Cardiac fibroblast (primary cell): ENCODE data around the gene APOH.

Experiments used
- DNase-seq, 2 donors: peaks; one replicate each; pipeline versions ENCODE4 v3.0.0 to v3.0.0-alpha.2; 2010; ENCODE audit warnings: low read depth in 2 of 2
- H3K4me3 ChIP-seq, 2 donors: replicated peaks in 1 of 2; 1 replicate in 1 of 2; 2 replicates in 1 of 2; pipeline ENCODE4 v1.5.1; 2011; ENCODE audit warnings: low read depth in 2 of 2, low read length in 2 of 2, mild to moderate bottlenecking in 2 of 2, moderate library complexity in 1 of 2
- CTCF ChIP-seq: IDR thresholded peaks from one replicate; pipeline ENCODE4 v1.5.1; 2011; ENCODE audit warnings: low read depth, mild to moderate bottlenecking, low read length, inconsistent platforms

Gene APOH

DNA sequence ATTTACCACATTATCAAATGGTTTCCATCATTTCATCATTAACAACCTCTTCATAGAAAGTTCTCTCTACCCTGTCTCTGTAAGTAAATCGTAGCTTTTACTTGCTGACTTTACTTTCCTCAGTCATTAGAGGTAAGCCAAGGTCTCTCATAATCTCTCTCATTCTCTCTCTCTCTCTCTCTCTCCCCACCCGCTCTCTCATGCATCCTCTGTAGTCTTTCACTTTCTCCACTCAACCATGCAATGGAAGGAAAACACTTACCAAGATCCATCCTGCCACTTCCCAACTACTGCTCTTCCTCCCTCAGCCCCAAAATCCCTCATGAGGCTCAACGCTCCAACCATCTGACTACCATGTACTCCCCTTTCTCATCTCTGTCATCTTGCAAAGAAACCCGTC lies 43.4 kb downstream of the APOH start:
- TF ChIP-seq CTCF, result no peak
- no peak overlapping the region for H3K4me3 ChIP-seq
- DNase-seq, result no peak

DNA sequence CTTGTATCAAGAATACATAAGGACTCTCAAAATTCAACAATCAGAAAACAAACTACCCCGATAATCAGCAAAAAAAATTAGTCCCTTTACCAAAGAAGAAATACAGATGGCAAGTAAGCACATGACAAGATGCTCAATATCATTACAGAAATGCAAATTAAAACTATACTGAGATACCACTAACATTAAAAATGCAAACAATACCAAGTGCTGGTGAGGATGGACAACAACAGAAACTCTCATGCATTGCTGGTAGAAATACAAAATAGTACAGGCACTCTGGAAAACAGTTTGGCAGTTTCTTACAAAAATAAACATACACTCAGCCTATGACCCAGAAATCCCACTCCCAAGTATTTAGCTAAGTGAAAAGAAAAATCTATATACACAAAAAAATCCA lies 44.8 kb downstream of the APOH start:
- H3K4me3 ChIP-seq, result no peak overlapping the region
- DNase-seq, result no peak
- no peak for TF ChIP-seq CTCF

GRCh38 chr17:66183529-66183928 lies 45.7 kb downstream of the APOH start:
- H3K4me3 ChIP-seq, result no peak overlapping the region
- no peak for DNase-seq
- no peak for TF ChIP-seq CTCF

DNA sequence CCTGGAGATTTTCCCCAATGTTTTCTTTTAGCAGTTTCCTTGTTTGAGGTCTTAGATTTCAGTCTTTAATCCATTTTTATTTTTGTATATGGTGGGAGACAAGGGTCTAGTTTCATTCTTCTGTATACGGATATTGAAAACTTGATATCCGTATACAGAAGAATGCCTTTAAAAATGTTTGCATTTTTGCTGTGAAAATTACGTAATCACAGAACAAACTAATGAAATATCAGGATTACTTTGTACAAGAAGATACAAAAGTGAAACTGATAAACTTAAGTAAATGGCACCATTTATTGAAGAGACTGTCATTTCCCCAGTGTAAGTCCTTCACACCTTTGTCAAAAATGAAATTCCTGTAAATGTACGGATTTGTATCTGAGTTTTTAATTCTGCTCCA lies 50.6 kb downstream of the APOH start:
- H3K4me3 ChIP-seq, result no peak overlapping the region
- TF ChIP-seq CTCF, result no peak
- DNase-seq, result no peak

DNA sequence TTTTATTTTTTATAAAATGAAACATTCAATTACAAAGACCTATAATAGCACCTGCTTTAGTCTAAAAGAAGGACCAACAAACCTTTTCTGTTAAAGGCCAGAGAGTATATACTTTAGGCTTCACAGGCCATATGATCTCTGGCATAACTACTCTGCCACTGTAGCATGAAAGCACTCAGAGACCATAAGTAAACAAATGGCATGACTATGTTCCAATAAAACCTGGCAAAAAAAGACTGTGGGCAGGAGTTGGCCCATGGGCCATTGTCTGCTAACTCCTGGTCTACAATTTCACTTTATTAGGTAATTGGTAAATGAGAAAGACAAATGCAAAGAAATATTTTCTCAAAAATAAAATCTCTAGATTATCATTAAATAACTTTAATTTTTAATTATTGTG lies 52.2 kb downstream of the APOH start:
- TF ChIP-seq CTCF, result no peak
- no peak for DNase-seq
- H3K4me3 ChIP-seq, result no peak overlapping the region

GRCh38 chr17:66175892-66176291 lies 53.3 kb downstream of the APOH start:
- no peak overlapping the region for H3K4me3 ChIP-seq
- no peak for TF ChIP-seq CTCF
- DNase-seq, result peak in 1 of 2 donors; percentile 9

DNA sequence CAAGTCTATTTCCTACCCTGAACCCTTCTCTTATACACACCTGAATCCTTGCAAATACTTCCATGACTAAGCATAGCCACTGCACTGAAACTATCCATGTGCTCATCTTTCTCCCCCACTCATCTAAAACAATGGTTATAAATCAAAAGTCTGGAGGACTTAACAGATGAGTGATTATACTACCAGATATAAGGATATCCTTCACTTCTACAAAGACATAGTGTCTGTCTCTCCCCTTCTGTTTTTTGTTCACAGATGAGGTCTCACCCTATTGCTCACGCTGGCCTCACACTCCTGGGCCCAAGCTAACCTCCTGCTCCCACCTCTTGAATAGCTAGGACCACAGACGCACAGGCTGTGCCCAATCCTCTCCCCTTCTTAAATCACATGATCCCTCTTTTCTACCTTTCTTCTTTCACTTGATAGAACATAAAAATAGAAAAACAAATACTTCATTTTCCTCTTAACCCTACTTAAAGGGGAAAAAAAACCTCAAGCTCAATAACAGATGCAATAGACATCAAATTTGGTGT lies 56.5 kb downstream of the APOH start:
- H3K4me3 ChIP-seq, result no peak overlapping the region
- no peak for DNase-seq
- no peak for TF ChIP-seq CTCF
